Adrenal gland (tissue), 5 donors: Measurements from ENCODE around the gene ANGPTL7.

Experiments
- CTCF ChIP-seq, 6 experiments: fragments of 450-650 bp in 4 of 6; fragments of 200-600 bp in 2 of 6; sonication (generic) in 1 of 6; IDR thresholded peaks; 1 replicate in 5 of 6; 2 replicates in 1 of 6; pipeline versions ENCODE4 v1.5.1 to v1.8.0; 2016 to 2021; ENCODE audit warnings: antibody characterized with exemption in 6 of 6, mild to moderate bottlenecking in 2 of 6, moderate library complexity in 1 of 6
- POLR2A ChIP-seq, 2 donors: fragments of 450-650 bp; IDR thresholded peaks; one replicate each; pipeline ENCODE4 v1.6.1; 2017; ENCODE audit warnings: antibody characterized with exemption in 2 of 2, mild to moderate bottlenecking in 2 of 2, moderate library complexity in 1 of 2
- donor health status: DM: no; HTN: no; CAD: no.

GRCh38 chr1:11187931-11188330 lies 1.2 kb upstream of the ANGPTL7 start:
- TF ChIP-seq CTCF (IDR thresholded peaks at IDR 0.05) = no peak
- TF ChIP-seq POLR2A (IDR thresholded peaks at IDR 0.05) = no peak
